ENCODE measurements around the gene HRH1. TPM values are rescaled to one million over a fixed set of nuclear protein-coding genes. Genes with fewer than 3 reads are reported as not detected.

Gene HRH1
- total and polyA plus RNA-seq, 2 donors (not counting 1 experiment from before 2014, with no cell fraction given), result not detected

DNA sequence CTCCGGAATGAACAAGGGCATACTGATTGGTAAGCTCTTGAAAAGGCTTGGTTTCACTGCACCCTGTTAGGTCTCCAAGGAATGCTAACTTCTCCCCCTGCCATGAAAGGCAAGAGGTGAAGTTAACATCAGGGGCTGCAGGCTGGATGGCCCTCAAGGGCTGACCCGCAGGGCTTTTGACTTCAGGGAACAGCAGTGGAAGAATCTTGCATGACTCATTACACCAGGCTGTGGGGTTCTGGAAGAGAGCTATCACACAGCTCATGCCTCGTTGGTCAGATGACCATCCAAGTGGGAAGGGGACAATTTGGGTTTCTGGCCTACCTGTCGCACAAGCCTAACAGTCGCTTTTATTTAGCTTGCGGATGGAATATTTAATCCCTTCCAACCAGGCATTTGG lies 94.3 kb downstream of the HRH1 start:
- DNase-seq (no peak), ATAC-seq (ENCODE audit: low read depth) (no peak)
- ChIA-PET CTCF (interaction anchor here (1.4 to 2.3 kb wide), 3 partner anchors 11 to 86 kb away, joined by 3 to 13 read pairs (median 9); no protein-coding TSS in a partner anchor), POLR2A (no interaction called here)
- Mint-ChIP-seq H3K4me3 (no peak overlapping the region), H3K4me1 (no peaks in the 10 kb centered on the region), H3K9me3 (ENCODE audit: insufficient read depth) (no peaks in the 10 kb centered on the region), H3K27ac (no peak overlapping the region), H3K27me3 (peaks cover 10% of the 10 kb centered on the region)
- Histone ChIP-seq H3K4me2 (replicated peaks; ENCODE audit: low read depth, low read length, poor library complexity, severe bottlenecking) (no peak overlapping the region), H3K36me3 (replicated peaks in 1 of 2; ENCODE audit: control extremely low read depth in 1 of 2, control insufficient read depth in 1 of 2, extremely low read depth in 1 of 2, insufficient read depth in 2 of 2, low read length in 1 of 2) (no peaks in the 10 kb centered on the region), H3K4me3 (ENCODE audit: control extremely low read depth in 1 of 5, extremely low read depth in 1 of 5, insufficient read depth in 1 of 5, low read depth in 2 of 5, low read length in 4 of 5) (no peak overlapping the region), H3K27me3 (replicated peaks in 1 of 4; ENCODE audit: control extremely low read depth in 1 of 4, control insufficient read depth in 3 of 4, insufficient read depth in 4 of 4, low read length in 3 of 4) (peaks cover 0 to 3% (median under 1%) of the 10 kb centered on the region in 4 experiments), H3K9me3 (ENCODE audit: control extremely low read depth in 1 of 3, control insufficient read depth in 2 of 3, insufficient read depth in 1 of 3, low read length in 2 of 3) (no peaks in the 10 kb centered on the region), H3K9ac (ENCODE audit: low read length) (no peak overlapping the region), H3K79me2 (ENCODE audit: control insufficient read depth, insufficient read depth, low read length) (no peaks in the 10 kb centered on the region), H3K4me1 (ENCODE audit: control insufficient read depth in 2 of 2, insufficient read depth in 2 of 2, low read length in 2 of 2) (no peaks in the 10 kb centered on the region), H2AFZ (ENCODE audit: insufficient read depth, low read depth, low read length, poor library complexity, severe bottlenecking) (no peak overlapping the region), H3K27ac (ENCODE audit: low read length in 2 of 2) (no peak overlapping the region), H4K20me1 (ENCODE audit: control insufficient read depth, insufficient read depth, low read length, poor library complexity, severe bottlenecking) (no peaks in the 10 kb centered on the region)
- intact Hi-C loops (cut with micrococcal nuclease), result no loop called here
- TF ChIP-seq, protein P1, sequence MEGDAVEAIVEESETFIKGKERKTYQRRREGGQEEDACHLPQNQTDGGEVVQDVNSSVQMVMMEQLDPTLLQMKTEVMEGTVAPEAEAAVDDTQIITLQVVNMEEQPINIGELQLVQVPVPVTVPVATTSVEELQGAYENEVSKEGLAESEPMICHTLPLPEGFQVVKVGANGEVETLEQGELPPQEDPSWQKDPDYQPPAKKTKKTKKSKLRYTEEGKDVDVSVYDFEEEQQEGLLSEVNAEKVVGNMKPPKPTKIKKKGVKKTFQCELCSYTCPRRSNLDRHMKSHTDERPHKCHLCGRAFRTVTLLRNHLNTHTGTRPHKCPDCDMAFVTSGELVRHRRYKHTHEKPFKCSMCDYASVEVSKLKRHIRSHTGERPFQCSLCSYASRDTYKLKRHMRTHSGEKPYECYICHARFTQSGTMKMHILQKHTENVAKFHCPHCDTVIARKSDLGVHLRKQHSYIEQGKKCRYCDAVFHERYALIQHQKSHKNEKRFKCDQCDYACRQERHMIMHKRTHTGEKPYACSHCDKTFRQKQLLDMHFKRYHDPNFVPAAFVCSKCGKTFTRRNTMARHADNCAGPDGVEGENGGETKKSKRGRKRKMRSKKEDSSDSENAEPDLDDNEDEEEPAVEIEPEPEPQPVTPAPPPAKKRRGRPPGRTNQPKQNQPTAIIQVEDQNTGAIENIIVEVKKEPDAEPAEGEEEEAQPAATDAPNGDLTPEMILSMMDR (IDR thresholded peaks at IDR 0.05), result no peak
- no peak for TF ChIP-seq EZH2 (IDR thresholded peaks at IDR 0.05; ENCODE audit: borderline replicate concordance, insufficient read depth, low read depth, low read length, poor library complexity, severe bottlenecking)
- 91% methylated on average over 2 of the region's 6 CpGs for WGBS (ENCODE audit: insufficient coverage)

DNA sequence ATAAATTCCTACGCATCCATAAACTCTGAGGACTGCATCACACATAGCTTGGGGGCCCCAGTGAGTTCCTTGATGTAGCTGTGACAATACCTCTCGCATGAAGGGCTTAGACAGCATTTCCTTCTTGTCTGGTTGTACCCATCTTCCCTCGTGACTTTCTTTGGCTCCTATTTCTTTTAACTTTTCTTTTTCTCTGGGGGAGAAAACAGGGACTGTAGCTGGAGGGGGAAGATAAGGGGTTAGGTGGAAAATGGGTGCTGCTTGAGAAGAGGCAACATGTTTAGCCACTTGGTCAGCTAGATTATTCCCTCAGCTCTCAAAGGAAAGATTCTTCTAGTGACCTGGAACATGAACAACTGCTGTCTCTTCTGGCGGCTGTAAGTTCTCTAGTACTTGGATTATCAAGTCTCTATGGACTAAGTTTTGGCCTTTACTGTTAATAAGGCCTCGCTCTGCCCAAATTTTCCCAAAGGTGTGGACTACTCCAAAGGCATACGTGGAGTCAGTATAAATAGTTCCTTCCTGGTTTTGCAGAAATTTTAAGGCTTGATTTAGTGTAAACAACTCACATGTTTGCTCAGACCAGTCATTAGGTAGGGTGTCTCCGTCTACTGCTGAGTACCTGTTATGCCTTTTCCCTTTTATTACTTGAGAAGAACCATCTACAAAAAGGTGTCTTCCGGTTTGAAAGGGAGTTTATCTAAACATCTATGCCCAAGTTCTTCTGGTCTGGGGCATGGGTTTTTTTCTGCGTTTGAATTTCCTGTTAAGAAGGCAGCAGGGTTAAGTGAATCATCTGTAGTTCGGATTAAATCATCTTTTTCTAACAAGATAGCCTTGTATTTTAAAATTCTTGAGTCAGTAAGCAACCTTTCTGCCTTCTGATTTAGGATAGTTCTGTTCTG lies 96.9 kb downstream of the HRH1 start:
- no peaks in the 10 kb centered on the region for H3K4me1 ChIP-seq (ENCODE audit: control insufficient read depth in 2 of 2, insufficient read depth in 2 of 2, low read length in 2 of 2)
- Mint-ChIP-seq H3K4me1 (no peaks in the 10 kb centered on the region), H3K4me3 (no peak overlapping the region), H3K9me3 (ENCODE audit: insufficient read depth) (no peaks in the 10 kb centered on the region), H3K27me3 (peaks cover 31% of the 10 kb centered on the region), H3K27ac (no peak overlapping the region)
- 93% methylated on average over 3 of the region's 10 CpGs for WGBS (ENCODE audit: insufficient coverage)
- H3K27ac ChIP-seq (ENCODE audit: low read length in 2 of 2), result no peak overlapping the region
- intact Hi-C loops (cut with micrococcal nuclease), result no loop called here
- DNase-seq (no peak), ATAC-seq (ENCODE audit: low read depth) (no peak)
- H3K27me3 ChIP-seq (replicated peaks in 1 of 4; ENCODE audit: control extremely low read depth in 1 of 4, control insufficient read depth in 3 of 4, insufficient read depth in 4 of 4, low read length in 3 of 4), result peaks cover 0 to 8% (median 0%) of the 10 kb centered on the region in 4 experiments
- no peak overlapping the region for H3K4me2 ChIP-seq (replicated peaks; ENCODE audit: low read depth, low read length, poor library complexity, severe bottlenecking)
- H2AFZ ChIP-seq (ENCODE audit: insufficient read depth, low read depth, low read length, poor library complexity, severe bottlenecking), result no peak overlapping the region
- H4K20me1 ChIP-seq (ENCODE audit: control insufficient read depth, insufficient read depth, low read length, poor library complexity, severe bottlenecking), result no peaks in the 10 kb centered on the region
- POLR2A ChIA-PET, result no interaction called here
- no peak overlapping the region for H3K9ac ChIP-seq (ENCODE audit: low read length)
- H3K9me3 ChIP-seq (ENCODE audit: control extremely low read depth in 1 of 3, control insufficient read depth in 2 of 3, insufficient read depth in 1 of 3, low read length in 2 of 3), result peaks cover 0 to 3% (median 0%) of the 10 kb centered on the region in 3 donors
- H3K4me3 ChIP-seq (ENCODE audit: control extremely low read depth in 1 of 5, extremely low read depth in 1 of 5, insufficient read depth in 1 of 5, low read depth in 2 of 5, low read length in 4 of 5), result no peak overlapping the region
- no peaks in the 10 kb centered on the region for H3K36me3 ChIP-seq (replicated peaks in 1 of 2; ENCODE audit: control extremely low read depth in 1 of 2, control insufficient read depth in 1 of 2, extremely low read depth in 1 of 2, insufficient read depth in 2 of 2, low read length in 1 of 2)
- H3K79me2 ChIP-seq (ENCODE audit: control insufficient read depth, insufficient read depth, low read length), result no peaks in the 10 kb centered on the region
- CTCF ChIA-PET, result interaction anchor here (0.6 to 2.2 kb wide), 4 partner anchors 13 to 140 kb away, joined by 3 to 7 read pairs (median 4); no protein-coding TSS in a partner anchor
- no peak for TF ChIP-seq EZH2 (IDR thresholded peaks at IDR 0.05; ENCODE audit: borderline replicate concordance, insufficient read depth, low read depth, low read length, poor library complexity, severe bottlenecking)
- TF ChIP-seq, protein P1 (IDR thresholded peaks at IDR 0.05), result no peak
